Measurements from ENCODE around the gene TBRG1.

TBRG1 gene

DNA sequence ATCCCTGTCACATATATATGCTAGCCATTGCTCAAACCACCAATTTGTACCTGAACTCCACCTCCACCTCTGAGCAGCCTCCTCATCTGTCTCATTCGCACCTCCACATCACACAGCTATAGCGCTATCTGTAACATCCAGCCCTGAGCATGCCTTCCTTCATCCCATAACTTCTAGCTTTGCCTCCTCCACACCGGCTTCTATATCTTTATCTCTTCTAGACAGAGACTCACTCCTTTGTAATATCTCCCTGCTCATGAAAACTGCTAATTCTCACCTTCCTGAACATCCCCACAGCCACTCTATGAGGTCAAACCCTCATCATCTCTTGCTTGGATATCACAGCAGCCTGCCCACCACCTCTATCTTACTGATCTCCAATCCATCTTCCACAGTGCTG is 44.9 kb downstream of the TBRG1 start:
- no peak for DNase-seq

GRCh38 chr11:124669193-124669592 is 46.5 kb downstream of the TBRG1 start:
- DNase-seq, result no peak

DNA sequence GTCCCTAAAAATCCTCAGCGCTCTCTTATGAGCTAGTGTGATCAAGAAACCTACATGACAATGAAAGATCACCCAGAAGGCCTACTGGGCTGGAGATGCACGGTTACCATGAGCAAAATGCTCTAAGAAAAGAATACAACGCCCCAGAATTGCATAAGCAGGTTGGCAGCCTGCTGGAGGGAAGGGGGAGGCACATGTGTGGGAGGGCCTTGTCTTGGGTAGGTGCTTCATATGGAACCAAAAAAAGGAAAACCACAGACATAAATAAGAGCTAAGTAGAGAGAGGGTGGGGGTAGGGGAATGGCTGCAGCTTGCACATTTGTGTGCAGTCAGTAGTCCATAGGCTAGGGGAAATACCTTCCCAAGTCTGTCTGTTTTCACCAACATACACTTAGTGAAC is 48.1 kb downstream of the TBRG1 start:
- DNase-seq, result no peak

DNA sequence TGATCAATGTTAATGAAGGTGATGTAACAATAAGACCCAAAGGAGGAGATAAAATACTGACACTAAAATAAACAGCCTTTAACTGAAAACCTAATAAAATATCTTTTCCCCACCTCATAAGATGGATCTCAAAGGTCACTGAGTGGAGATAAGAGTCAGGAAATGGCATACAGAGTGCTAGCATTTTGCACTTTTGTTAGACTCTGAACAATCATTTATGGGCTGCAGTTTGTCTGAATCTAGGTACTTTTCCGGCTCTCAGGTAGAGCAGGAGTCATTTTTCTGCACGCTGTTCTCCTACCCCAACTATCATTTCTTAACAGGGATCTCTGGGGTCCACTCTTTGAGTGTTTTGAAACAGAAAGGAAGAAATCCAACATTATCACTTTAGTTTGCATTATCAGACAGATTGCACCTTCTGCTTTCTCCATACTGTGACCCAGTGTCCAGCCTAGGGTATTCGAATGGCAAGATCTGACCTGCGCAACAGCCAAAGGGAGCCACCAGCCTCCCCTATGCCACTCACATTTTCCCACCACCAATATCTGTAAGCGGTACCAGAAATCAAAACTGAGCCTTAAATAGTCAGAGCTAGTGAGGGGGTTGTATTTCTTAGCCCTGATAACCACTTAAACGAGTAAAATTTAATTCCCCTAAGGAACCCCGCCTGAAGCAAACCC is 50.0 kb downstream of the TBRG1 start:
- no peak for DNase-seq

GRCh38 chr11:124673333-124674167 is 50.9 kb downstream of the TBRG1 start, which contains the start of the genes SIAE and SPA17:
TSS of gene SIAE (minus strand) at chr11:124673739. CDS start at chr11:124673708, 31 bp downstream.
TSS of gene SPA17 (plus strand) at chr11:124673904. CDS start at chr11:124675265, 1,361 bp downstream.
- DNase-seq, result peak; percentile 71

- no peak for DNase-seq
Measured at GRCh38 chr11:124674168-124674517, 51.5 kb downstream of the TBRG1 start.

DNA sequence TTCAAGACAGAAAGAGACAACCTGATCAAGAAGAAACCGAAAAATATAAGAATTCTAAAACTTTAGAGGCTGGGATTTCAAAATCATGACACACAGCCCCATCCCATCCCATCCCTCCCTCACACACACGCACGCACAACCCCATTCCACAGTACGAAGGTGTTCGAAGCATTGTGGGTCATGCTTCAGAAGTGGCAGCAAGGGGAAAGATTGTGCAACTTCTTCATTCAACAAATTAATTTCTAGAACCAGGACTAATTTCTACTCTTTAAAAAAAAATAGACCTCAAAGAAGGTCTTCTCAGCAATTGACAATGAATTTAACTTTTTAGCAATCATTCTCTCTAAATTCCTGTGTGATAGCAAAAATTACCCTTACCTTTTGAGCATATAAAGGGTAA is 51.9 kb downstream of the TBRG1 start:
- no peak for DNase-seq

- no peak for DNase-seq
Measured at GRCh38 chr11:124676386-124676785, 53.7 kb downstream of the TBRG1 start.

- DNase-seq, result no peak
Measured at GRCh38 chr11:124678416-124678815, 55.8 kb downstream of the TBRG1 start.

DNA sequence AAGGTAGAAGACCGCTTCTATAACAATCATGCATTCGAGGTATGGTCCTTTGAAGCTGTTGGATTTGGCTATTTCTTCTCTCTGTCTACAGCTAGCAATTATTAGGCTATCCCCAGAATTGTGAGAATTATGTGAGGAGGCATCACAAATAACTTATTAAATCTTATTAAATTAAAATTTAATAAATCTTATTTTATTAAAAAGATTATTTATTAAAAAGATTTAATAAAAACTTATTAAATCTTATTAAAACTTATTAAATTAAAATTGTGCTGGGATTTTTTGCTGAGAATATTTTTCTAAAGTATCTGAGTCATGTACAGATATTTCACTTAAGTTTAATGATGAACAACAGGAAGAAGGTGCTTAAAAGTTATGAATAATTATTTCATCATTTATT is 58.8 kb downstream of the TBRG1 start:
- DNase-seq, result no peak

GRCh38 chr11:124682443-124682842 is 59.8 kb downstream of the TBRG1 start:
- no peak for DNase-seq
